Stimulated activated CD8-positive, alpha-beta memory T cell treated with anti-CD3 and anti-CD28 coated beads, Interleukin-7, amount 100 ng/mL, for 24 hours (primary cell): ENCODE results near the gene ACSL4.

ENCODE experiments used
- DNase-seq: peaks from one replicate; pipeline ENCODE4 v3.0.0-alpha.2; 2020; ENCODE audit warnings: low read depth

Gene ACSL4

GRCh38 chrX:109600237-109600651, 132.8 kb downstream of the ACSL4 start:
- DNase-seq = no peak

- DNase-seq = no peak
Measured at GRCh38 chrX:109596015-109596414, 137.0 kb downstream of the ACSL4 start.
